Measurements from ENCODE around the gene SRBD1.

Gene SRBD1

GRCh38 chr2:45611020-45611859, at the start of gene SRBD1:
TSS of gene SRBD1 (minus strand) at chr2:45611267. CDS start at chr2:45605441, 5,826 bp downstream.
- peak; percentile 93 to 96 for DNase-seq (ENCODE audit: low read depth in 2 of 2)
- TF ChIP-seq CTCF (IDR thresholded peaks at IDR 0.05; ENCODE audit: low read depth, low read length): no peak
- H3K4me3 ChIP-seq (replicated peaks in 1 of 2; ENCODE audit: low read depth in 2 of 2, low read length in 2 of 2): peak within 1 kb of the TSS; percentile 71 to 73

- no peak overlapping the region for H3K4me3 ChIP-seq (replicated peaks in 1 of 2; ENCODE audit: low read depth in 2 of 2, low read length in 2 of 2)
- DNase-seq (ENCODE audit: low read depth in 2 of 2): no peak
- TF ChIP-seq CTCF (IDR thresholded peaks at IDR 0.05; ENCODE audit: low read depth, low read length): no peak
Observed at GRCh38 chr2:45654250-45654649, 43.2 kb upstream of the SRBD1 start.

- TF ChIP-seq CTCF (IDR thresholded peaks at IDR 0.05; ENCODE audit: low read depth, low read length): no peak
- peak overlapping the region; percentile 78 to 80 for H3K4me3 ChIP-seq (replicated peaks in 1 of 2; ENCODE audit: low read depth in 2 of 2, low read length in 2 of 2)
- peak in 1 of 2 donors; percentile 37 for DNase-seq (ENCODE audit: low read depth in 2 of 2)
Observed at GRCh38 chr2:45653122-45653913, 42.3 kb upstream of the SRBD1 start.

- peak; percentile 55 to 68 for DNase-seq (ENCODE audit: low read depth in 2 of 2)
- no peak for TF ChIP-seq CTCF (IDR thresholded peaks at IDR 0.05; ENCODE audit: low read depth, low read length)
- H3K4me3 ChIP-seq (replicated peaks in 1 of 2; ENCODE audit: low read depth in 2 of 2, low read length in 2 of 2): peak overlapping the region; percentile 78 to 80
Observed at GRCh38 chr2:45652090-45653031, 41.3 kb upstream of the SRBD1 start.

- TF ChIP-seq CTCF (IDR thresholded peaks at IDR 0.05; ENCODE audit: low read depth, low read length): no peak
- peak; percentile 24 to 27 for DNase-seq (ENCODE audit: low read depth in 2 of 2)
- peak within 1 kb of the TSS; percentile 80 to 91 for H3K4me3 ChIP-seq (replicated peaks in 1 of 2; ENCODE audit: low read depth in 2 of 2, low read length in 2 of 2)
Observed at GRCh38 chr2:45651415-45652089, 40.5 kb upstream of the SRBD1 start, which contains the start of gene PRKCE. TSS of gene PRKCE (plus strand) at chr2:45651675.
